Stimulated activated naive B cell treated with anti-CD40 and anti-IgM and Interleukin-4, amounts not matched to agents 10 μg/mL and 1 μg/mL and 100 μg/mL, for 72 hours (primary cell): Measurements from ENCODE around the gene OR2L2.
"Not testable (repeated sequence)": the region's sequence is repeated elsewhere in the genome, so short reads cannot be mapped to it uniquely, and the experiment has no call there.

ENCODE experiments used
- ATAC-seq, 2 donors: fragments of 150-1000 bp; cut with Tn5 transposase; replicated peaks; 2 replicates each; pipeline ENCODE4 v1.10.0; 2021; ENCODE audit warnings: moderate library complexity in 1 of 2
- DNase-seq: peaks from one replicate; pipeline ENCODE4 v3.0.0; 2021
- H3K27ac Mint-ChIP-seq: one replicate; pipeline ENCODE4 v1.8.0; 2022; ENCODE audit warnings: mild to moderate bottlenecking, mixed read lengths
- H3K27me3 Mint-ChIP-seq, 2 donors: one replicate each; pipeline ENCODE4 v1.8.0; 2022; ENCODE audit warnings: mixed read lengths in 2 of 2
- H3K36me3 Mint-ChIP-seq, 2 donors: one replicate each; pipeline ENCODE4 v1.8.0; 2022; ENCODE audit warnings: mixed read lengths in 2 of 2, mild to moderate bottlenecking in 1 of 2
- H3K4me1 Mint-ChIP-seq, 2 donors: one replicate each; pipeline ENCODE4 v1.8.0; 2022; ENCODE audit warnings: mixed read lengths in 2 of 2, mild to moderate bottlenecking in 1 of 2
- H3K4me3 Mint-ChIP-seq, 2 donors: one replicate each; pipeline ENCODE4 v1.8.0; 2022; ENCODE audit warnings: mild to moderate bottlenecking in 2 of 2, mixed read lengths in 2 of 2, moderate library complexity in 1 of 2
- H3K9me3 Mint-ChIP-seq, 2 donors: one replicate each; pipeline ENCODE4 v1.8.0; 2022; ENCODE audit warnings: mixed read lengths in 2 of 2, mild to moderate bottlenecking in 1 of 2

The OR2L2 gene

DNA sequence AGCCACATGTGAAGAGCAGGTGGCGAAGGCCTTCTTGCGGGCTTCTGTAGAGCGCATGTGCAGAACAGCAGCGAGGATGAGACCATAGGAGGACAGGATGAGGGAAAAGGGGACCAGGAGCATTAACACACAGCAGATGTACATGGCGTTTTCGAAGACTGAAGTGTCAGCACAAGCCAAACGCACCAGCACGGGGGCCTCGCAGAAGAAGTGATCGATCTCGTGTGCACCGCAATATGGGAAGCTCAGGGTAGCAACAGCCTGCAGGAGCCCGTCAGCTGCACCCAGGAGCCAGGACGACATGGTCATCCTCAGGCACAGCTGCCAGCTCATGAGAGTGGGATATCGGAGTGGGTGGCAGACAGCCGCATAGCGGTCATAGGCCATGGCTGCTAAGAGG, 54.0 kb downstream of the OR2L2 start:
- H3K36me3 Mint-ChIP-seq, H3K4me3 Mint-ChIP-seq, DNase-seq, ATAC-seq, H3K4me1 Mint-ChIP-seq, H3K27ac Mint-ChIP-seq, H3K27me3 Mint-ChIP-seq, H3K9me3 Mint-ChIP-seq: not testable (repeated sequence)
